Stimulated activated CD8-positive, alpha-beta memory T cell treated with anti-CD3 and anti-CD28 coated beads, Interleukin-15, amount 100 ng/mL, for 4 hours (primary cell): ENCODE results near the gene C22orf31.

Experiments used
- DNase-seq, 2 donors: peaks; one replicate each; pipeline ENCODE4 v3.0.0-alpha.2; 2020; ENCODE audit warnings: low read depth in 2 of 2

Gene C22orf31

GRCh38 chr22:29029202-29030000 is 32.2 kb downstream of the C22orf31 start:
- no peak for DNase-seq

- no peak for DNase-seq
These were observed 33.2 kb downstream of the C22orf31 start for GRCh38 chr22:29028468-29028867.

GRCh38 chr22:29026579-29026978 is 35.1 kb downstream of the C22orf31 start:
- no peak for DNase-seq

GRCh38 chr22:29023172-29023796 is 38.3 kb downstream of the C22orf31 start:
- DNase-seq = no peak

- no peak for DNase-seq
These were observed 39.4 kb downstream of the C22orf31 start for GRCh38 chr22:29022101-29022817.

GRCh38 chr22:29018293-29019189 is 43.1 kb downstream of the C22orf31 start:
- no peak for DNase-seq

- no peak for DNase-seq
These were observed 45.3 kb downstream of the C22orf31 start for GRCh38 chr22:29016067-29016938.

GRCh38 chr22:29014773-29015172 is 46.9 kb downstream of the C22orf31 start:
- DNase-seq = no peak

- DNase-seq = no peak
These were observed 47.3 kb downstream of the C22orf31 start for GRCh38 chr22:29014293-29014692.

GRCh38 chr22:29012952-29013351 is 48.7 kb downstream of the C22orf31 start:
- DNase-seq = no peak

GRCh38 chr22:29012101-29012433 is 49.6 kb downstream of the C22orf31 start:
- no peak for DNase-seq

- DNase-seq = no peak
These were observed 50.2 kb downstream of the C22orf31 start for GRCh38 chr22:29011240-29012100.

GRCh38 chr22:29009148-29009547 is 52.5 kb downstream of the C22orf31 start:
- DNase-seq = no peak
